ENCODE data around the gene GPR157.

The GPR157 gene, protein sequence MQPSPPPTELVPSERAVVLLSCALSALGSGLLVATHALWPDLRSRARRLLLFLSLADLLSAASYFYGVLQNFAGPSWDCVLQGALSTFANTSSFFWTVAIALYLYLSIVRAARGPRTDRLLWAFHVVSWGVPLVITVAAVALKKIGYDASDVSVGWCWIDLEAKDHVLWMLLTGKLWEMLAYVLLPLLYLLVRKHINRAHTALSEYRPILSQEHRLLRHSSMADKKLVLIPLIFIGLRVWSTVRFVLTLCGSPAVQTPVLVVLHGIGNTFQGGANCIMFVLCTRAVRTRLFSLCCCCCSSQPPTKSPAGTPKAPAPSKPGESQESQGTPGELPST
- total RNA-seq, result 6.4 to 7.4 (median 7.1) reads per million in 3 donors

DNA sequence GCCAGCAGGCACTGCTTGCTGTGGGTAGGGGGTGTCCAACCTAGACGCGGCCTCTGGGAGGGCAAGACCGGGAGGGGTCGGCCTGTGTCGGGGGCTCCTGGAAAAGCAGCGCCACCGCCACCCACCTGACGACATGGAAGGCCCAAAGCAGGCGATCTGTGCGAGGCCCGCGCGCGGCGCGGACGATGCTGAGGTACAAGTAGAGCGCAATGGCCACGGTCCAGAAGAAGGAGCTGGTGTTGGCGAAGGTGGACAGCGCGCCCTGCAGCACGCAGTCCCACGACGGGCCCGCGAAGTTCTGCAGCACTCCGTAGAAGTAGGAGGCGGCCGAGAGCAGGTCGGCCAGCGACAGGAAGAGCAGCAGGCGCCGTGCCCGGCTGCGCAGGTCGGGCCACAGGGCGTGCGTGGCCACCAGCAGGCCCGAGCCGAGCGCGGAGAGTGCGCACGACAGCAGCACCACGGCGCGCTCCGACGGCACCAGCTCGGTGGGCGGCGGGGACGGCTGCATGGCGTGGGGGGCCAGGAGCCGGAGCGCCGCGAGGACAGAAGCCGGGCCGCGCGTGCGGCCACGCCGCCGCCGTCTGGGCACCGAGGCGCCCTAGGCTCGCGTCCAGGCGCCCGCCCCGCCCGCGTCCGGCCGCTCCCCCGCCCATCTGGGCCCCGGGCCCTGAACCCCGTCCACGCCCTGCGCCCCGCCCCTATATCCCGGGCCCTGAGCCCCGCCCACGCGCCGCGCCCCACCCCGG lies at the start of gene GPR157:
Gene GPR157, minus strand, starts transcription at position 583 of the 746 bp plus-strand sequence. Its CDS starts 75 bp downstream, at position 508.
- peak within 1 kb of the TSS; percentile 68 for H3K4me3 ChIP-seq (ENCODE audit: insufficient read depth, low read depth, low read length, poor library complexity, severe bottlenecking)
- H3K27ac ChIP-seq (ENCODE audit: insufficient read depth, low read length, poor library complexity, severe bottlenecking), result peak within 1 kb of the TSS; percentile 50
- no peaks in the 10 kb centered on the region for H3K27me3 ChIP-seq (replicated peaks; ENCODE audit: control insufficient read depth, insufficient read depth, low read length, poor library complexity, severe bottlenecking)
- peak; percentile 66 to 80 (median 76) for DNase-seq
- H3K4me1 ChIP-seq (ENCODE audit: control insufficient read depth, insufficient read depth, low read length, poor library complexity, severe bottlenecking), result peaks cover 14% of the 10 kb centered on the region
- H3K36me3 ChIP-seq (ENCODE audit: control insufficient read depth, insufficient read depth, low read length), result no peaks in the 10 kb centered on the region
- H3K9me3 ChIP-seq (ENCODE audit: control insufficient read depth, low read length), result no peaks in the 10 kb centered on the region

DNA sequence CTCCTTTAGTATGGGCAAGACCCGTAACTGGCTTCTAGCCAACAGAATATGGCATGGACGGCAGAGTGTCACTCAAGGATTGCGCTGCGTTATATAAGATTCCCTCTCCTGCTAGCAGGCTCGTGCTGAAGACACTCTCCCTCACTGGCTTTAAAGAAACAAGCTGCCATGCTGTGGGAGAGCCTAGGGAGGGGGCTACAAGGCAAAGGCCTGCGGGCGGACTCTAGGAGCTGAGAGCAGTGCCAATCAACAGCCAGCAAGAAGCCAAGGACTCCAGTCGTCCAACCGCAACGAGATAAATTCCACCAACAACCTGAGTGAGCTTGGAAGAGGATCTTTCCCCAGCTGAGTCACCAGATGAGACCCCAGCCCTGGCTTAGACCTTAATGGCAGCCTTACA lies 45.9 kb upstream of the GPR157 start:
- Histone ChIP-seq H3K4me3 (ENCODE audit: insufficient read depth, low read depth, low read length, poor library complexity, severe bottlenecking) (no peak overlapping the region), H3K4me1 (ENCODE audit: control insufficient read depth, insufficient read depth, low read length, poor library complexity, severe bottlenecking) (no peaks in the 10 kb centered on the region), H3K9me3 (ENCODE audit: control insufficient read depth, low read length) (no peaks in the 10 kb centered on the region), H3K36me3 (ENCODE audit: control insufficient read depth, insufficient read depth, low read length) (no peaks in the 10 kb centered on the region), H3K27ac (ENCODE audit: insufficient read depth, low read length, poor library complexity, severe bottlenecking) (no peak overlapping the region), H3K27me3 (replicated peaks; ENCODE audit: control insufficient read depth, insufficient read depth, low read length, poor library complexity, severe bottlenecking) (no peaks in the 10 kb centered on the region)
- no peak for DNase-seq

DNA sequence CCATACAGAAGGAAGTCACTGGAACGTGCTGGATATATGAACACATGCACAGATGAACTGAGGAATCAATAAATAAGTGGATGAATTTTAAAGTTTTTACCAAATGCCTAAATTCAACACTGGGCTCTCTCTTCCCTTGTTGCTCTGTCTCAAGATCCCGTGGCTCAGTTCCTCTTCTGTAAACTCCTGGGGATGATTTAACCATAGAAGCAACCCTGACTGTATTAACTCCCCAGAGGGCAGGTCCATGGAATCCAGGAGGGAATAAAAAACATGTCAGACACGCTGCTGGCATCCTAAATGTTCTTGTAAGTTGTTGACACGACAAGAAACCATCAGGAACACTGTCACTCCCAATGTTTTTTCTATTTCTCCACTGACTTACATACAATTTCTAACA lies 45.3 kb upstream of the GPR157 start:
- no peak overlapping the region for H3K27ac ChIP-seq (ENCODE audit: insufficient read depth, low read length, poor library complexity, severe bottlenecking)
- no peak for DNase-seq
- H3K36me3 ChIP-seq (ENCODE audit: control insufficient read depth, insufficient read depth, low read length), result no peaks in the 10 kb centered on the region
- H3K27me3 ChIP-seq (replicated peaks; ENCODE audit: control insufficient read depth, insufficient read depth, low read length, poor library complexity, severe bottlenecking), result no peaks in the 10 kb centered on the region
- H3K4me1 ChIP-seq (ENCODE audit: control insufficient read depth, insufficient read depth, low read length, poor library complexity, severe bottlenecking), result no peaks in the 10 kb centered on the region
- H3K4me3 ChIP-seq (ENCODE audit: insufficient read depth, low read depth, low read length, poor library complexity, severe bottlenecking), result no peak overlapping the region
- H3K9me3 ChIP-seq (ENCODE audit: control insufficient read depth, low read length), result no peaks in the 10 kb centered on the region

DNA sequence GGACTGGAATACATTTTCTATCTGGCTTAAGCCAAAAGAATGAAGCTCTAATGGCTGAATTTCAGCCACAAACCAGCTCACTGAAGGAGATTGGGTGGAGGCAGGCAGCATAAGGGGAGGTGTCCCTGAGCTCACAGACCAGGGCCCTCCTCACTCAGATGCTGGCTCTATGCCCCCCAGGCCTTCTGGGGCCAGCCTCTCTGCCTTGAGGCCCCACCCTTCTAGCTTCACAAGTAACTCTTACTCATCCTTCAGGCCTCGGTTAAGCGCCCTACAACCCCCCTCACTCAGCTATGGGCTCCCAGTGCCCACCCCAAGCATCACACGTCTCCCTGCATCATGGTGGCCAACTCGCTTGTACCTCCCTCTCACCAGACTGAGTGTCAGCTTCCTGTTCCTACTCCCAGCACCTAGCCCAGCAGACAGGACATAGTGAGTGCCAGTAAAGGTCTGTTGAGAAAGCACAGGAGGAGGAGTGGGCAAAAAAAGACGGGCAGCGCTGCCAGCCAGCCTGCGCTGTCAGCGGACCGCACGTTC lies 40.8 kb upstream of the GPR157 start:
- Histone ChIP-seq H3K4me3 (ENCODE audit: insufficient read depth, low read depth, low read length, poor library complexity, severe bottlenecking) (no peak overlapping the region), H3K4me1 (ENCODE audit: control insufficient read depth, insufficient read depth, low read length, poor library complexity, severe bottlenecking) (no peaks in the 10 kb centered on the region), H3K36me3 (ENCODE audit: control insufficient read depth, insufficient read depth, low read length) (no peaks in the 10 kb centered on the region), H3K27ac (ENCODE audit: insufficient read depth, low read length, poor library complexity, severe bottlenecking) (no peak overlapping the region), H3K9me3 (ENCODE audit: control insufficient read depth, low read length) (no peaks in the 10 kb centered on the region), H3K27me3 (replicated peaks; ENCODE audit: control insufficient read depth, insufficient read depth, low read length, poor library complexity, severe bottlenecking) (no peaks in the 10 kb centered on the region)
- DNase-seq, result no peak

DNA sequence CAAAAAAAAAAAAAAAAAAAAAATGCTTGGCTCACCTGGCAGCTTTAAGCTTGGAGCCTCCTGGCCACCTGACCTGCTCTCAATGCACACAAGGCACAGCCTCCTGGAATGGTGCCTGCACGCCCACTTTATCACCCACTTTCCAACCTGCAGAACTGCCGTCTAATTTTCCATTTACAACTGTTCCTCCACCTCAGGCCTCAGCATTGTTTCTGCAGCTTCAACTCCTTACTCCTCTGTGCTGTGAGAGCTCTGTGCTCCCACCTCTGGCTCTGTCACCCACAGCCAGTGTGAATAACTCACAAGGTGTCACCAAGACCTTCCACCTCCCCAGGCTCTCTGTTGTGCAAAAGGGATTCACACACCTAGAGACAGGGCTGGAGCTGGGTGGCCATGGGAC lies 38.7 kb upstream of the GPR157 start:
- no peaks in the 10 kb centered on the region for H3K9me3 ChIP-seq (ENCODE audit: control insufficient read depth, low read length)
- H3K27ac ChIP-seq (ENCODE audit: insufficient read depth, low read length, poor library complexity, severe bottlenecking), result no peak overlapping the region
- H3K27me3 ChIP-seq (replicated peaks; ENCODE audit: control insufficient read depth, insufficient read depth, low read length, poor library complexity, severe bottlenecking), result no peaks in the 10 kb centered on the region
- no peak overlapping the region for H3K4me3 ChIP-seq (ENCODE audit: insufficient read depth, low read depth, low read length, poor library complexity, severe bottlenecking)
- no peaks in the 10 kb centered on the region for H3K36me3 ChIP-seq (ENCODE audit: control insufficient read depth, insufficient read depth, low read length)
- H3K4me1 ChIP-seq (ENCODE audit: control insufficient read depth, insufficient read depth, low read length, poor library complexity, severe bottlenecking), result no peaks in the 10 kb centered on the region
- DNase-seq, result no peak

DNA sequence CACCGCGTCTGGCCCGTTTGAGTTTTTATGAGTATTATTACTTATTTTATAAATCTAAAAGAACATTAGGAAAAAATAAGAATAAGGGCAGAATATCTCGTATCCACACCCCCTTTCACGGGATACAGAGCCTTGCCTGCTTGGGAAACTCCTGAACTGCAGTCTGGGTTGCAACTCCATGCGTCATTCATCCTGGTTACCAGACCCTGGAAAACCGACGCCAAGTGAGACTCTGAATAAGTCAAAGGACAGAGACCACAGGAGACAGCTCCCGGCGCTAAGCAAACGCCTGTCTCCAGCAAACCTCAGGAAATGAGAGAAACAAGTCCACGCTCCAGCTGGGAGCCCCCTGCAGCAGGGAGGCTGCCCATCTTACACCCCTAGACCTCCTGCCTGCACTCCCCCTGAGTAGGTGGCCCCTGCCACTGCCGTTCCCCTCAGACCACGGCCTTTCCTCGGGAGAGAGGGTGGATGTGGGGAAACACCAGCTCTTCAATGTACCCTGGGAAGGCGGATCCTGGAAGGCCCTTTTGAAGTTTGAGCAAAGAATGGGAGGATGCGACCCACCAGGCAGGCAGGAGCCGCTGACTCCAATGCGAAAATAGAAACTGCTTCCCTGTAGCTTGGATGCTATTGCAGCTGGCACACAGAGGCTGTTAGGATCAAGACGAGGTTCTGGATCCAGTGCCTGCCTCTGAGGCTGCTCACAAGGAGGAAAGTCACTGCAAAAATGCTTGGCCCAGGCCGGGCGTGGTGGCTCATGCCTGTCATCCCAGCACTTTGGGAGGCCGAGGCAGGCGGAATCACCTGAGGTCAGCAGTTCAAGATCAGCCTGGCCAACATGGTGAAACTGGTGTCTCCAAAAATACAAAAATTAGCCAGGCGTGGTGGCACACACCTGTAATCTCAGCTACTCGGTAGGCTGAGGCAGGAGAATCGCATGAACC lies 37.7 kb upstream of the GPR157 start:
- no peaks in the 10 kb centered on the region for H3K4me1 ChIP-seq (ENCODE audit: control insufficient read depth, insufficient read depth, low read length, poor library complexity, severe bottlenecking)

DNA sequence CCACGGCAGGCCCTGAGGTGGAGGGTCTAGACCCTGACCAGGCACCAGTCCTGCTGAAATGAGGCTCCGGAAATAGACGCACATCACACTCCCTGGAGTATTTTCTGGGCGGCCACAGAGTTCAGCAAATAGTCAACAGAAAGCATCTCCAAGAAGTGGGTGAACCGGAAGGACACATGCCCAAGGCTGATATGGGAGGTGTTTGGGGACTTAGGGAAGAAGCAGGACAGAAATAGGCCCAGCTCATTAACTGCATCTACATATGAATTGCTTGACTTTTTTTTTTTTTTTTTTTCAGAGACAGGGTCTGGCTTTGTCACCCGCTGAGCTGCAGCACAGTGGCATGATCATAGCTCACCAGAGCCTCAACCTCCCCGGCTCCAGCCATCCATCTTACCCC lies 36.5 kb upstream of the GPR157 start:
- no peaks in the 10 kb centered on the region for H3K9me3 ChIP-seq (ENCODE audit: control insufficient read depth, low read length)
- H3K4me3 ChIP-seq (ENCODE audit: insufficient read depth, low read depth, low read length, poor library complexity, severe bottlenecking), result no peak overlapping the region
- no peak overlapping the region for H3K27ac ChIP-seq (ENCODE audit: insufficient read depth, low read length, poor library complexity, severe bottlenecking)
- H3K36me3 ChIP-seq (ENCODE audit: control insufficient read depth, insufficient read depth, low read length), result no peaks in the 10 kb centered on the region
- H3K4me1 ChIP-seq (ENCODE audit: control insufficient read depth, insufficient read depth, low read length, poor library complexity, severe bottlenecking), result no peaks in the 10 kb centered on the region
- no peak for DNase-seq
- no peaks in the 10 kb centered on the region for H3K27me3 ChIP-seq (replicated peaks; ENCODE audit: control insufficient read depth, insufficient read depth, low read length, poor library complexity, severe bottlenecking)

More for the DNA sequence above, 37.7 kb upstream of the GPR157 start:
- no peak for DNase-seq
- Histone ChIP-seq H3K27me3 (replicated peaks; ENCODE audit: control insufficient read depth, insufficient read depth, low read length, poor library complexity, severe bottlenecking) (no peaks in the 10 kb centered on the region), H3K4me3 (ENCODE audit: insufficient read depth, low read depth, low read length, poor library complexity, severe bottlenecking) (no peak overlapping the region), H3K9me3 (ENCODE audit: control insufficient read depth, low read length) (no peaks in the 10 kb centered on the region), H3K36me3 (ENCODE audit: control insufficient read depth, insufficient read depth, low read length) (no peaks in the 10 kb centered on the region), H3K27ac (ENCODE audit: insufficient read depth, low read length, poor library complexity, severe bottlenecking) (no peak overlapping the region)

DNA sequence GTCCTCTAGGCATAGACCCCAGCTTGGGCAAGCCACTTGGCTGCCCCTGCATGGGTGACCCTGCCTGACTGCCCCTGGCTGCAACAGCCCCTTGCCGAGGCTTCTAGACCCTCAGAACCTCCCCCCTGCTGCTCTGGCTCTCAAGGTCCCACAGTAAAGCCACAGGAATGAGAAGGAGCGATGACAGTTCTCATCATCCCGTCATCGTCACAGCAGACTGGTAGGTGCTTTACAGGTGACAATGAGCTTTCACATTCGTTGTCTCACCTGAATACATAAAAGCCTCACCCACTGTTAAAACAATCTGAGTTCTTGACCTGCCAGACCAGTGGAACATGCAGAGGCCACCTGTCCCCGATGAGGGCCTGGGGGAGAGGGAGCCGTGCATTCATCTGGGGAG lies 36.0 kb upstream of the GPR157 start:
- H3K27ac ChIP-seq (ENCODE audit: insufficient read depth, low read length, poor library complexity, severe bottlenecking), result no peak overlapping the region
- no peaks in the 10 kb centered on the region for H3K36me3 ChIP-seq (ENCODE audit: control insufficient read depth, insufficient read depth, low read length)
- no peaks in the 10 kb centered on the region for H3K9me3 ChIP-seq (ENCODE audit: control insufficient read depth, low read length)
- no peak overlapping the region for H3K4me3 ChIP-seq (ENCODE audit: insufficient read depth, low read depth, low read length, poor library complexity, severe bottlenecking)
- no peaks in the 10 kb centered on the region for H3K27me3 ChIP-seq (replicated peaks; ENCODE audit: control insufficient read depth, insufficient read depth, low read length, poor library complexity, severe bottlenecking)
- no peaks in the 10 kb centered on the region for H3K4me1 ChIP-seq (ENCODE audit: control insufficient read depth, insufficient read depth, low read length, poor library complexity, severe bottlenecking)
- DNase-seq, result no peak

DNA sequence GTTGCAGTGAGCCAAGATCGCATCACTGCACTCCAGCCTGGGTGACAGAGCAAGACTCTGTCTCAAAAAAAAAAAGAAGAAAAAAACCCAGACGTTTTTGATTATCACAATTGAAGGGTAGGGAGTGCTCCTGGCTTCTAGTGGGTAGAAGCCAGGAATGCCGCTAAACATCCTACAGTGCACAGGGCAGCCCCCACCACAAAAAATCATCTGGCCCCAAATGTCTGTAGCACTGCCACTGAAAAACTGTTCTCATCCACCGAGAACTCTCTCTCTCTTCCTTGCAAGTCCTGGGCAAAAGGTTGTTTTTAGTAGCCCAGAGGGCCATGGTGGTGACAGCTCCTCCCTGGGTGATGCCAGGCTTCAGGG lies 35.6 kb upstream of the GPR157 start:
- no peak for DNase-seq
- no peak overlapping the region for H3K4me3 ChIP-seq (ENCODE audit: insufficient read depth, low read depth, low read length, poor library complexity, severe bottlenecking)
- no peaks in the 10 kb centered on the region for H3K36me3 ChIP-seq (ENCODE audit: control insufficient read depth, insufficient read depth, low read length)
- no peaks in the 10 kb centered on the region for H3K27me3 ChIP-seq (replicated peaks; ENCODE audit: control insufficient read depth, insufficient read depth, low read length, poor library complexity, severe bottlenecking)
- no peaks in the 10 kb centered on the region for H3K9me3 ChIP-seq (ENCODE audit: control insufficient read depth, low read length)
- H3K27ac ChIP-seq (ENCODE audit: insufficient read depth, low read length, poor library complexity, severe bottlenecking), result no peak overlapping the region
- H3K4me1 ChIP-seq (ENCODE audit: control insufficient read depth, insufficient read depth, low read length, poor library complexity, severe bottlenecking), result no peaks in the 10 kb centered on the region

Measured in effector memory CD4-positive, alpha-beta T cell (primary cell).